SK-N-SH (cell line): ENCODE results near the gene EXOC6B. TPM values are rescaled to one million over a fixed set of nuclear protein-coding genes. Genes with fewer than 3 reads are reported as not detected.

Experiments
- CTCF ChIA-PET: fragments of 300-600, 350-600 bp; formaldehyde crosslinking; extraction: SDS; loops from one replicate; lab custom pipeline; 2021; lab: Yijun Ruan, JAX
- POLR2A ChIA-PET: fragments of 350-600 bp; sonication (Branson Sonifier 250); formaldehyde crosslinking; extraction: SDS; loops from one replicate; lab custom pipeline; 2020; ENCODE audit warnings: antibody characterized with exemption, inconsistent platforms; lab: Yijun Ruan, JAX
- DNase-seq: peaks from one replicate; pipeline ENCODE4 v3.0.0; 2012
- H2AFZ ChIP-seq: fragments of 200-600 bp; sonication (generic); 2 replicates; pipeline ENCODE4 v1.8.1; 2016; ENCODE audit warnings: antibody characterized with exemption, mild to moderate bottlenecking, low read depth
- H3F3A ChIP-seq: fragments of 200-600 bp; sonication (generic); replicated peaks from 2 replicates; pipeline ENCODE3; 2016; ENCODE audit warnings: antibody characterized with exemption, mild to moderate bottlenecking; ENCODE audit not compliant: insufficient read depth
- H3K27ac ChIP-seq, 2 experiments: fragments of 200-500 bp in 1 of 2; fragments of 200-600 bp in 1 of 2; sonication (Bioruptor generic) in 1 of 2; sonication (generic), shearing (Covaris generic) in 1 of 2; 2 replicates each; pipeline versions ENCODE4 v1.5.1 to v1.6.1; 2014 to 2016; ENCODE audit warnings: low read depth in 2 of 2, inconsistent platforms in 1 of 2, low read length in 1 of 2, mild to moderate bottlenecking in 1 of 2, mixed read lengths in 1 of 2
- H3K27me3 ChIP-seq: fragments of 200-600 bp; sonication (generic), shearing (Covaris generic); 2 replicates; pipeline ENCODE4 v1.6.1; 2016; ENCODE audit warnings: mixed run types; ENCODE audit not compliant: insufficient read depth
- H3K36me3 ChIP-seq, 2 experiments: fragments of 200-500 bp in 1 of 2; fragments of 200-600 bp in 1 of 2; sonication (Bioruptor generic) in 1 of 2; sonication (generic) in 1 of 2; replicated peaks in 1 of 2; 2 replicates each; pipeline versions ENCODE3 to v1.5.1; 2014 to 2016; ENCODE audit warnings: low read length in 1 of 2, mild to moderate bottlenecking in 1 of 2; ENCODE audit not compliant: insufficient read depth in 2 of 2, control insufficient read depth in 1 of 2
- H3K4me1 ChIP-seq, 2 experiments: fragments of 200-500 bp in 1 of 2; fragments of 200-600 bp in 1 of 2; sonication (Bioruptor generic) in 1 of 2; sonication (generic), shearing (Covaris generic) in 1 of 2; 2 replicates each; pipeline versions ENCODE4 v1.5.1 to v1.6.1; 2014 to 2016; ENCODE audit warnings: low read depth in 1 of 2, low read length in 1 of 2, mixed run types in 1 of 2; ENCODE audit not compliant: insufficient read depth in 2 of 2, control insufficient read depth in 1 of 2
- H3K4me2 ChIP-seq: fragments of 200-600 bp; sonication (generic), shearing (Covaris generic); 2 replicates; pipeline ENCODE4 v1.6.1; 2017; ENCODE audit warnings: mixed run types
- H3K4me3 ChIP-seq, 2 experiments: fragments of 200-500 bp in 1 of 2; fragments of 200-600 bp in 1 of 2; sonication (Bioruptor generic) in 1 of 2; sonication (generic), shearing (Covaris generic) in 1 of 2; 2 replicates each; pipeline versions ENCODE4 v1.5.1 to v1.8.1; 2014 to 2016; ENCODE audit warnings: low read depth in 2 of 2, inconsistent platforms in 1 of 2, low read length in 1 of 2, mild to moderate bottlenecking in 1 of 2, mixed read lengths in 1 of 2, moderate library complexity in 1 of 2
- H3K79me2 ChIP-seq: fragments of 200-600 bp; sonication (generic); 2 replicates; pipeline ENCODE4 v1.8.1; 2017; ENCODE audit warnings: mild to moderate bottlenecking; ENCODE audit not compliant: insufficient read depth
- H3K9ac ChIP-seq: fragments of 200-600 bp; sonication (generic); 2 replicates; pipeline ENCODE4 v1.6.1; 2017; ENCODE audit warnings: mixed run types
- H3K9me2 ChIP-seq: fragments of 200-600 bp; sonication (generic); 2 replicates; pipeline ENCODE4 v1.6.1; 2017; ENCODE audit warnings: mixed run types
- H3K9me3 ChIP-seq: fragments of 200-600 bp; sonication (generic); 2 replicates; pipeline ENCODE4 v1.6.1; 2017; ENCODE audit warnings: mixed run types, mild to moderate bottlenecking, moderate library complexity
- H4K20me1 ChIP-seq: fragments of 200-600 bp; sonication (generic); 2 replicates; pipeline ENCODE4 v1.6.1; 2017; ENCODE audit warnings: mild to moderate bottlenecking, mixed run types; ENCODE audit not compliant: insufficient read depth
- CHD2 ChIP-seq: fragments of 150-350 bp; IDR thresholded peaks from 2 replicates; pipeline ENCODE4 v1.6.1; 2018; ENCODE audit warnings: low read length; ENCODE audit not compliant: partially characterized antibody
- CTCF ChIP-seq: fragments of 200-600 bp; sonication (generic); IDR thresholded peaks from 2 replicates; pipeline ENCODE4 v1.6.1; 2017; ENCODE audit warnings: antibody characterized with exemption, mild to moderate bottlenecking, moderate library complexity
- ELF1 ChIP-seq: IDR thresholded peaks from 2 replicates; pipeline ENCODE4 v1.4.0; 2012
- FOSL2 ChIP-seq: IDR thresholded peaks from 2 replicates; pipeline ENCODE4 v1.4.0; 2012; ENCODE audit warnings: low read depth, mild to moderate bottlenecking, moderate library complexity, borderline replicate concordance
- FOXJ3 ChIP-seq: sonication (generic); formaldehyde crosslinking; IDR thresholded peaks from 2 replicates; pipeline ENCODE4 v1.5.1; 2020; ENCODE audit warnings: mild to moderate bottlenecking, missing genetic modification reagents
- GATA2 ChIP-seq: sonication (generic); formaldehyde crosslinking; IDR thresholded peaks from 2 replicates; pipeline ENCODE4 v1.5.0; 2020; ENCODE audit warnings: mild to moderate bottlenecking, missing genetic modification reagents
- JUND ChIP-seq: IDR thresholded peaks from 2 replicates; pipeline ENCODE4 v1.4.0; 2012
- MAX ChIP-seq: IDR thresholded peaks from 2 replicates; pipeline ENCODE4 v1.4.0; 2012; ENCODE audit warnings: low read depth
- MEF2A ChIP-seq: IDR thresholded peaks from 2 replicates; pipeline ENCODE4 v1.4.0; 2012; ENCODE audit warnings: low read depth, borderline replicate concordance
- NFIC ChIP-seq: IDR thresholded peaks from 2 replicates; pipeline ENCODE4 v1.4.0; 2012; ENCODE audit warnings: borderline replicate concordance
- NRF1 ChIP-seq: IDR thresholded peaks from 2 replicates; pipeline ENCODE4 v1.6.1; 2012; ENCODE audit warnings: low read depth, mild to moderate bottlenecking, low read length
- PBX3 ChIP-seq: IDR thresholded peaks from 2 replicates; pipeline ENCODE4; 2012
- RAD21 ChIP-seq: IDR thresholded peaks from 2 replicates; pipeline ENCODE4 v1.6.1; 2012; ENCODE audit warnings: mild to moderate bottlenecking, low read length
- RFX5 ChIP-seq: IDR thresholded peaks from 2 replicates; pipeline ENCODE4 v1.6.1; 2012; ENCODE audit warnings: mild to moderate bottlenecking, improper control_type of control experiment, low read length
- RXRA ChIP-seq: IDR thresholded peaks from 2 replicates; pipeline ENCODE4 v1.4.0; 2012; ENCODE audit warnings: low read depth, mild to moderate bottlenecking, borderline replicate concordance
- SMC3 ChIP-seq: IDR thresholded peaks from 2 replicates; pipeline ENCODE4 v1.6.1; 2012; ENCODE audit warnings: low read depth, low read length, improper control_type of control experiment
- TAF1 ChIP-seq: IDR thresholded peaks from 2 replicates; pipeline ENCODE4 v1.6.1; 2012; ENCODE audit warnings: low read depth, mild to moderate bottlenecking, low read length, moderate library complexity, borderline replicate concordance
- TCF12 ChIP-seq: IDR thresholded peaks from 2 replicates; pipeline ENCODE4 v1.4.0; 2012
- YY1 ChIP-seq: IDR thresholded peaks from 2 replicates; pipeline ENCODE4 v1.4.0; 2012; ENCODE audit warnings: low read depth, mild to moderate bottlenecking
- polyA plus RNA-seq, 3 experiments: library from polyadenylated mRNA; depleted of rRNA; stranded (reverse); fragments of >200 nt; gene quantifications; 2 replicates each; pipeline ENCODE4 v1.2.3, GENCODE V29; 2012

The EXOC6B gene
- polyA plus RNA-seq, 1 of the 3 experiments (the other 2 are of a cell fraction), result 7.4 TPM

- H3F3A ChIP-seq, result peaks cover 7% of the 10 kb centered on the region
- no peak for DNase-seq
- H3K27ac ChIP-seq, result no peak overlapping the region
- TF ChIP-seq JUND (no peak), RFX5 (no peak), PBX3 (no peak), FOXJ3 (CRISPR knock-in tag) (no peak), RAD21 (no peak), GATA2 (no peak), NFIC (no peak), MEF2A (no peak), MAX (no peak), TCF12 (no peak), CTCF (no peak), ELF1 (no peak), TAF1 (no peak), CHD2 (no peak), NRF1 (no peak), RXRA (no peak), YY1 (no peak), FOSL2 (no peak), SMC3 (no peak)
- H3K27me3 ChIP-seq, result no peaks in the 10 kb centered on the region
- no peak overlapping the region for H3K4me3 ChIP-seq
- H3K79me2 ChIP-seq, result no peaks in the 10 kb centered on the region
- no peaks in the 10 kb centered on the region for H3K9me3 ChIP-seq
- no peak overlapping the region for H3K4me2 ChIP-seq
- H3K36me3 ChIP-seq, result no peaks in the 10 kb centered on the region
- no peaks in the 10 kb centered on the region for H3K4me1 ChIP-seq
- H3K9me2 ChIP-seq, result no peaks in the 10 kb centered on the region
- ChIA-PET CTCF (interaction anchor here (1.2 to 1.6 kb wide), 3 partner anchors 35 to 394 kb away, joined by 3 to 5 read pairs (median 3); no protein-coding TSS in a partner anchor), POLR2A (no interaction called here)
- H2AFZ ChIP-seq, result no peak overlapping the region
- H4K20me1 ChIP-seq, result no peaks in the 10 kb centered on the region
- no peak overlapping the region for H3K9ac ChIP-seq
These were observed 281.3 kb downstream of the EXOC6B start for GRCh38 chr2:72544554-72544953.
